NCI-H748 (cell line): ENCODE results near the gene LYPD6B.

Source experiments
- DNase-seq: peaks from one replicate; lab custom pipeline; 2025; ENCODE audit not compliant: unreplicated experiment; lab: John Stamatoyannopoulos, UW

Gene LYPD6B

GRCh38 chr2:149038442-149039212 is at the start of gene LYPD6B:
Gene LYPD6B (plus strand): TSS chr2:149038699. CDS start chr2:149130949, 92,250 bp downstream.
- peak; percentile 82 for DNase-seq

GRCh38 chr2:148989882-148990493 is 48.5 kb upstream of the LYPD6B start:
- peak; percentile 84 for DNase-seq

- DNase-seq: peak; percentile 85
These were observed 47.5 kb upstream of the LYPD6B start for GRCh38 chr2:148990968-148991367.

GRCh38 chr2:148992448-148992847 is 46.1 kb upstream of the LYPD6B start:
- no peak for DNase-seq

GRCh38 chr2:148993351-148993750 is 45.1 kb upstream of the LYPD6B start:
- no peak for DNase-seq

GRCh38 chr2:148994341-148994740 is 44.2 kb upstream of the LYPD6B start:
- DNase-seq: peak; percentile 90

GRCh38 chr2:148996805-148997204 is 41.7 kb upstream of the LYPD6B start:
- DNase-seq: no peak

- no peak for DNase-seq
These were observed 40.2 kb upstream of the LYPD6B start for GRCh38 chr2:148998165-148998830.

GRCh38 chr2:148998831-148999200 is 39.7 kb upstream of the LYPD6B start:
- no peak for DNase-seq

- peak; percentile 76 for DNase-seq
These were observed 39.0 kb upstream of the LYPD6B start for GRCh38 chr2:148999451-148999921.

GRCh38 chr2:149000158-149000938 is 38.2 kb upstream of the LYPD6B start:
- DNase-seq: no peak

- DNase-seq: no peak
These were observed 37.0 kb upstream of the LYPD6B start for GRCh38 chr2:149001496-149001895.

- no peak for DNase-seq
These were observed 36.1 kb upstream of the LYPD6B start for GRCh38 chr2:149002378-149002890.

- DNase-seq: no peak
These were observed 35.4 kb upstream of the LYPD6B start for GRCh38 chr2:149002891-149003740.

GRCh38 chr2:149004836-149005235 is 33.7 kb upstream of the LYPD6B start:
- DNase-seq: no peak

GRCh38 chr2:149005471-149006077 is 32.9 kb upstream of the LYPD6B start:
- DNase-seq: no peak

GRCh38 chr2:149006883-149007543 is 31.5 kb upstream of the LYPD6B start:
- DNase-seq: peak; percentile 13

GRCh38 chr2:149008381-149008780 is 30.1 kb upstream of the LYPD6B start:
- no peak for DNase-seq
